COLO668 (cell line): Measurements from ENCODE around the gene CHSY1.
"Not testable (repeated sequence)": the region's sequence is repeated elsewhere in the genome, so short reads cannot be mapped to it uniquely, and the experiment has no call there.

ENCODE experiments used
- DNase-seq: peaks from one replicate; lab custom pipeline; 2025; ENCODE audit not compliant: unreplicated experiment; lab: John Stamatoyannopoulos, UW

The CHSY1 gene

DNA sequence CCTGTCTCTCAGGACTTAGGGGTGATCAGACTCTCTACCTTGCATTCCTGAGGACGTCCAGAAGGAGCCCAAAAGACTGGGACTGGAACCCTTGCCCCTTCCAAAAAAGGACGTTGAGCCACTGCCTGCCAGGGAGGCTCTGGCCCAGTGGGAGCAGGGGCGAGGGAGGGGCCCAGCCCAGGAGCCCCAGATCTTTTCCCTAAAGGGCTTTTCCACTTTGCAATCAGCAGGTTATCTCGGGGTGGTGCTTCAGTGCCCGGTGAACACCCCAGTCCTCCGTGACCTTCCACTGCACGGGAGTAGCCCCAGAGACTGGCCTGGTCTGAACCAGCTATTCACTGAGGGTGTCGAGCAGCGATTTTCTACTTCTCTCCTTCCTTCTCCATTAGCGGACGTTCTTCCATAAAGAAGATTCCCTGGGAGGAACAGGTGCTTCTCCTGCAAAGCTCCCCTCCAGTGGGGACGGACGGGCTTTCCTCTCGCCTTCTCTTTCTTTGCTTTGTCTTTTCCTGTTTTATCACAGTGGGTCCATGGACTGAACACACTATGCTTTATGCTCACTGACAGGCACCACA is 113.7 kb downstream of the CHSY1 start:
- DNase-seq = no peak

DNA sequence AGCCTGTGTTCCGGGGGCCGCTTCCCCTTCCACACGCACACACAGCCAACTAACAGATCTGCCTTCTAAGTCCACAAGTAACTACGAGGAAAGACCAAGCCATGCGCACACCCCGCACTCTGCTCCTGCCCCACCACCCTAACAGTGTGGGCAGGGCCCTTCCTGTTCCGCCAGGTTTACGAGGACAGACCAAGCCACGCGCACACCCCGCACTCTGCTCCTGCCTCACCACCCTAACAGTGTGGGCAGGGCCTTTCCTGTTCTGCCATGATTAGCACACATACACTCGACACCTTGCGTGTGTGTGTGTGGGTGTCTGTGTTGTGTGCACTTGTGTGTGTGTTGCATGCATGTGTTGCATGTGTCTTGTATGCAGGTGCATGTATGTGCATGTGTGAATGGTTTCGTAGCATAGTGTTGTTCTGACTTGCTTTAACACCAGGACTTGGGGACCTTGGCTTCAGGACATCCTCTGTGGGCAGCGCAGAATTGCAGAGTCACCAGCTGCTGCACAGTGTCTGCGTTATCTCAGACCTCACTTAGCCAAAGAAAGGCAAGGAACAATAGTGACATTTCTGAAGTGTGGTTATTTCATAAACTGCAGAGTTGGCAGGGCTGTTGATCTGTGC is 114.4 kb downstream of the CHSY1 start:
- DNase-seq = no peak

DNA sequence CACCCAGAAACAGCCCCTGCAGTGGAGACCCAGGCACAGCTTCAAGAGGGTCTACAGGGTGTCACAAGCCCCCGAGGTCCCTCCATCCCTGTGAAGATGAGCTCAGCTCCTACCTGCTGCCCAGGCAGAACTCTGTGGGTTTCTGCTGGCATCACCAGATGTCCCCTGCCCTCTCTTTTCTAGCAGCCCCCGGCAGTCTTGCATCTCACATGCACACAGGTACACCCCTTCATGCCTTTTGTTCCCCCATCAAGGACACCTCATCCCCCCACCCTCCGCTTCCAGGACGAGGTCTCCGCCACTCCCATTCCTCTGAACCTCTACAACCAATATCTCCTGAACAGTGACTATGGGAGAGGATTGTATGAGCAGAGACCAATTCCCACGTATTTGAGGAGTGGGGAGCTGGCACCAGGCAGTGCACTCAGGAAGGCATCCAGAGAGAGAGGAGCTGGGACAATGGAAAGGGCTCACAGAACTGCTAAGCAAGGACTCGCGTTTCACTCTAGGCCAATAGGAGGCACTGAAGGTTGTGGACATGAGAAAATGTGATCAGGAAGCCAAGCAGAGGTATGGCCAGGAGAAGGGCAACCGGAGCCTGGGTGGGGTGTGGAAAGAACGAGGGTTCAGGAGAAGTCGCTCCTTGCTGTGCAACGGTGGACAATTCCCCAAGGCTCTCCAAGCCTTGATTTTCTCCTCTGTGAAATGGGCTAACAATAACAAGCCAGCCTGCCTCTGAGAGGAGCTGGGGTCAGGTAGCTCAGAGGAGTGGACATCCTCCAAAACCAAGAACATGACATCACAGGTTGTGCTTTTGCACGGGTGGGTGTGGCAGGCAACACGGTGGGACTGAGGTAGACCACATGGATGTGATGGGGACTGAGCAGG is 115.2 kb downstream of the CHSY1 start:
- no peak for DNase-seq

- DNase-seq = no peak
Measured at GRCh38 chr15:101135532-101136166, 116.2 kb downstream of the CHSY1 start.

- DNase-seq = no peak
Measured at GRCh38 chr15:101134780-101135179, 117.1 kb downstream of the CHSY1 start.

- no peak for DNase-seq
Measured at GRCh38 chr15:101133751-101134261, 118.0 kb downstream of the CHSY1 start.

GRCh38 chr15:101133181-101133460 is 118.7 kb downstream of the CHSY1 start:
- no peak for DNase-seq

DNA sequence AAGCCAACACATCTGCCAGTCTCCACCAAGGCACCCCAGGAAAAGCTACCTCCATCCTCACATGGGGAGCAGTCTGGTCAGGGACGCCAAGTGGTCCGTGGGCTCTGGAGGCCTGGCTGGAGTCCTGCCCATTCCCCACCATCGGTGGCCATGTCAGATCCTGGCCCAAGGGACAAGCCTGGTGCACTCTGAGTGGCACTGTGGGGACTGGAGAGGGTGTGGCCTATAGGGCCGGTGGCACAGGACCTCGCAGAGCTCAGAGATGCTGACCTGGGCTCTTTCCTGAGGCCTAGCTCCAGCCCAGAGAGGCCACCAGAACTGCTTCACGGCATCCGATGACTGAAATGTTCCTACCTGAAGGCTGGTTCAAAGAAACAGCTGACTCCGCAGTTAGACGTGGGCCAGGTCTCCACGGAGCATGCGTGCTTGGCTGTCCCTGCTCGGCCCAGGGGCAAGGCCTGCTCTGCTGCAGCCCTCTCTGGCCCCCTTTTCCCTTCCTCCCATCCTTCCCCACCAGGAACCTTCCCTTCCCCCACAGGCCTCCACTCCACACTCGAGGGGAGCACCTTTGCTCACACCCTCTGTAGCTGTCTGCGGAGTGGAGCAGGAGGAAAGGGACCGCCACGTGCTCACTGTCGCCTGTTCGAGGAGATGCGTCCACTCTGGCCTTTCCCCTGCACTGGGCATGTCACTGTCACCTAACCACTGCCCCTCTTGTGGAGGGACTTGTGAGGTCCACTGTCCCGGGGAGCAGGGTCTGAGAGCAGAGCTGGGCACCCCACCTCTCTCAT is 119.3 kb downstream of the CHSY1 start:
- DNase-seq = no peak

DNA sequence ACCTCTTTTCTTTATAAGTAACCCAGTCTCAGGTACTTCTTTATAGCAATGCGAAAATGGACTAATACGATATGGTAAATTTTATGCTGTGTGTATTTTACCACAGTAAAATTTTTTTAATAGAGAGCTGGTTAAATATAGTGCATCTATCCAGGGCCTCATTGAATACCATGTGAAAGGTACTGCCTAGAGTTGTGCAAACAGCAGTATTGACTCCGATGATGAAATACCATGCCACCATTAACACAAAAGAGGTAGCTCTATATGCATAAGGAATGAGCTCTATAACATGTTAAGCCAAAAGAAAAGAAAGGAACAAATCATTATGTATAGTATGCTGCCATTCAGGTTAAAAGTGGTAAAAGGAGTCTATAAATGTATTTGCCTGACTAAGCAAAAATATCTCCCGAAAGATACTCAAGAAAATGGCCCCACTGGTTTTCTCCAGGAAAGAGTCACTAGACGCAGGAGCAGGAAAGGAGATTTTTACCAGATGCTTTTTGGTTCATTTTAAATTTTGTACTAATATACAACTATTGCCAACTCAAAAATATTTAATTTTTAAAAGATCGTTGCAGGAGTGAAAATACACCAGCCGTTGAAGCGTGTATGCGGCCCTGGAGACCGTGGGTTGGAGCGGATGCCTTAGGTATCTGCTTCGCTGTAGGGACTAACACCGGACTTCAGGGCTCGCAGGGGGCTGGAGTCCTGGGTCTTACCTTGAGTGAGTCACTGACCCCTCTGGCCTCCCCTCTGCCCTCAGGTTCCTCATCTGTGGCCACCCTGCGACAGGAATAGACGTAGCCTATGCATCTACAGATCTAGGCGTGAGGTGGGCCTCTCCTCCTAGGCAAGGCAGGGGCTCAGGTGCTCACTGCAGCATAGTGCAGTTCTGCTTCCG is 120.1 kb downstream of the CHSY1 start:
- DNase-seq = no peak

GRCh38 chr15:101129851-101130380 is 121.9 kb downstream of the CHSY1 start:
- no peak for DNase-seq

DNA sequence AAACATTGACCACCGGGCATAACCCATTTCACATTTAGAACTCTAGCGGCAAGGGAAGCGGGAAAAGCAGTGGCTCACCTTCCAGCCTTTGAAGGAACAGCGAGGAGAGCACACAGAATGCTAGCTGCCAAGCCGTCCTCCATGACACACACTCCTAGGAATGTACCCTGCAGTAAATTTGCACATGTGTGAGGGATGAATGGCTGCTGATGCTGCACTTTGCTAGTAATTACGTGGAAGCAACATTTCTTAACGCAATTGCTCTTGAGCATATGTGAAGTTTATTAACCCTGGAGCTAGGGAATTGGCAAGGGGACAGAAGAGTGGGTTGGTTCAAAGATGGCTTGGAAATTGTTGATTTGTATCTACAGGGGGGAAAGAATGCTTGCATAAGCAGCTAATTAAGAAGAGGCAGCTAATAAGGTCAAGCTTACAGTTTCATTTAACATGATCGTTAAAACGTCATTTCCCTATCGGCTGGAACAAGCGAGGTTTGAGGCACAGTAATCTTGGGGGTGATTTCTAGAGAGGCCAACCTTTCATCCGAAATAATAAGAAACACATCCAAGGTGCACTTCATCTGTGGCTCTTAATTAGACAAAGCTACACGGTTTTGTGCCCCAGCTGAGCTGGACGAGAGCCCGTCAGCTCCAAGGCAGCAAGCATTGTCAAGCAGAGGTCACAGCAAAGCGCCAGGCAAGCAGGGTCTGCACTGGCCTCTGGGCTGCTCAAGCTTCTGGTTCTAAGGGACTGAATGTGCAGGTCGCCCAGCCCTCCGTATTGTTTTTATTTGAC is 123.4 kb downstream of the CHSY1 start:
- DNase-seq = no peak

DNA sequence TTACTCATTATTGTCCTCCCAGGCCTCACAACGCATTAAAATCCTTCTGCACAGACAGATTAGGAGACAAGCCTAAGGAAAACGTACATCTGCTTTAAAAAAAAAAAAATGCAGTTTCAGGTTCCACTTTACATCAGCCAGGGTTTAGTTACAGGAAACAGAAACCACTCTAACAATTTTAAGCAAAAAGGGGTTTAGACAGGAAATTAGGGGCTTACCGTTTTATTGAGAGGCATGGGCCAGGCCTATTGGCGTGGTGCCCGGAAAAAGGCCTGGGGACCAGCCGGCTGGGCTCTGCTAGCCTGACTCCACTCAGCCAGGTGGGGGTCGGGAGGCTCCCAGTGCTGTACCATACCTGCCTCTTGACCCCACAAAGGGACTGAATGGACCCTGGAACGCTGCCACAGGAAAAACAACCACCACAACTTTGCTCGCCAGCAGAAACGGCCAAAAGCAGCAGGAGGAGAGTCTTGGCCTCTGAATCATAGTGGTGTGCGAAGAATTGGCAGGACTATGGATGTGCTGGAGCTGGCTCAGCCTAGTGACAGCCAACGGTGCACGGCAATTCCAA is 124.3 kb downstream of the CHSY1 start:
- no peak for DNase-seq

DNA sequence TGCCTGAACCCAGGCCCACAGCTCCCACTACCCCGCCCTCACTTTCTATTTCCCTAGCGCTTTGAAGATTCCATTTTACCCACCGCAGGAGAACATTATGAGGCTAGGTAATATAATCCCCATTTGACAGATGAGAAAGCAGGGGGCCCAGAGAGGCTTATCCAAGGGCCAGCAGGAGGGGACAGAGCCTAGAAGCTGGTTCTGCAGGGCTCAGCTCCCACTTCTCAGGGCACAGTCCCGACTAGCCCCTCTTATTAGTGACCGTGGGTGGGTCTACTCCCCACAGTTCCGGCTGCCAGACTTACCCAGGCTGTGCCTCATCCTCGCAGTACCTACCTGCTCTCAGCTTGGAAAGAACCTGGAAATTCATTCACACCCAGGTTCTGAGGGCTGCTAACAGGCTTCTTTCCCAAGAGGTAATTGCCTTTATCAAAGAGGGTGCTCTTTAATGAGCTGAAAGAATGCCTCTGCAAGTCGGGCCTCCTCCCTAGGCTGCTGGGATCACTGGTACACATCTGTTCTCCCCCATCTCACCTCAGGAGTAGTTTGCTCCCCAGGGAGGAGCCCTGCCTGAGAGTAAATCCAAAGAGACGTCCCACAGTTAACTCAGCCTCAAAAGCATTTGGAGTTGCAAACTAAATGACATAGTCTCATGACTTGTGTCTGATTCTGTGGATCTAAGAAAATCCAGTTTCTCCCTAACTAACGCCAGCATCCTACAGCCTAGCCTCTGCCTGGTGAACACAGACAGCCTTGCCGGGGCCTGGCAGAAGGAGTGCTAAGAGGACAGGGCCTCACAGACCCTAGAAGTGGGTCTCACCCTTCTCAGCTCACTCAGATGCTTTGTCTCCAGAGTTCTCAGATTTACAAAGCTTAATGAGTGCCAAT is 125.0 kb downstream of the CHSY1 start:
- no peak for DNase-seq

GRCh38 chr15:101125881-101126428 is 125.9 kb downstream of the CHSY1 start:
- DNase-seq = not testable (repeated sequence)
